Type B pancreatic cell (in vitro differentiated cells): ENCODE measurements around the gene ATL1. TPM values are rescaled to one million over a fixed set of nuclear protein-coding genes. Genes with fewer than 3 reads are reported as not detected.

ENCODE experiments used
- DNase-seq: peaks from one replicate; pipeline ENCODE4 v3.0.0; 2021; ENCODE audit warnings: mixed read lengths; ENCODE audit not compliant: unreplicated experiment; ENCODE audit errors: extremely low spot score
- H3K27ac Mint-ChIP-seq: 2 replicates; pipeline ENCODE4 v1.8.0; 2021; ENCODE audit warnings: mild to moderate bottlenecking, mixed read lengths
- H3K27me3 Mint-ChIP-seq: 2 replicates; pipeline ENCODE4 v1.8.0; 2021; ENCODE audit warnings: mixed read lengths
- H3K36me3 Mint-ChIP-seq: 2 replicates; pipeline ENCODE4 v1.8.0; 2021; ENCODE audit warnings: mixed read lengths
- H3K4me1 Mint-ChIP-seq: one replicate; pipeline ENCODE4 v1.8.0; 2021; ENCODE audit warnings: mixed read lengths; ENCODE audit not compliant: unreplicated experiment
- H3K4me3 Mint-ChIP-seq: 2 replicates; pipeline ENCODE4 v1.8.0; 2021; ENCODE audit warnings: mild to moderate bottlenecking, mixed read lengths
- H3K9me3 Mint-ChIP-seq: 2 replicates; pipeline ENCODE4 v1.8.0; 2021; ENCODE audit warnings: mixed read lengths
- CTCF ChIP-seq: fragments of 200-600 bp; sonication (generic); conservative IDR thresholded peaks from 2 replicates; pipeline ENCODE4 v1.5.0; 2021; ENCODE audit warnings: antibody characterized with exemption, mild to moderate bottlenecking
- total RNA-seq: library from RNA; stranded (reverse); gene quantifications from 2 replicates; pipeline ENCODE4 v1.2.1, GENCODE V29; 2021; ENCODE audit warnings: low replicate concordance

ATL1 gene
- total RNA-seq, 1 donor from 2014 or later: 5.7 TPM

- no peak for TF ChIP-seq CTCF
- Mint-ChIP-seq H3K4me1 (peaks cover 13% of the 10 kb centered on the region), H3K27ac (peak overlapping the region; percentile 94), H3K4me3 (peak overlapping the region; percentile 94), H3K36me3 (no peaks in the 10 kb centered on the region), H3K9me3 (no peaks in the 10 kb centered on the region), H3K27me3 (peaks cover 9% of the 10 kb centered on the region)
- peak; percentile 73 for DNase-seq
Observed at GRCh38 chr14:50560931-50561285, 963 bp downstream of the ATL1 start.

DNA sequence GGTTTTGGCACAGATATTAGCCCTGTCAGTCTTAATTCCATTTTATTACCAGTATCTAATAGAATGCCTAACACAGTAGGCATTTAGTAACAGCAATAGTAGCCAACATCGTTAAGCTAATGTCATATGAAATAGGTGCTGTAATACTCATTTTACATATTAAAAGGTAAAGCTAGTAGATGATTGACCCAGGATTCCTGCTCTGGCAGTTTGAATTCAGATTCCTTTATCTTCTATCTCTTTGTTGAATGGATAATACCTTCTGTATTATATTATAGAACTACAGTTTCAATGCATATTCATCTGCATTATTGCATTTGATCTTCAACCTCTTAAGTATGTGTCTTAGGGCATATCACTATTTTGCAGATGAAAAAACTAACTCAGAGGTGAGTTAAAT is 2.9 kb downstream of the ATL1 start:
- H3K4me3 Mint-ChIP-seq: no peak overlapping the region
- H3K36me3 Mint-ChIP-seq: peaks cover 1% of the 10 kb centered on the region
- no peak for TF ChIP-seq CTCF
- H3K4me1 Mint-ChIP-seq: peaks cover 13% of the 10 kb centered on the region
- H3K9me3 Mint-ChIP-seq: no peaks in the 10 kb centered on the region
- peaks cover 6% of the 10 kb centered on the region for H3K27me3 Mint-ChIP-seq
- H3K27ac Mint-ChIP-seq: no peak overlapping the region
- DNase-seq: no peak

DNA sequence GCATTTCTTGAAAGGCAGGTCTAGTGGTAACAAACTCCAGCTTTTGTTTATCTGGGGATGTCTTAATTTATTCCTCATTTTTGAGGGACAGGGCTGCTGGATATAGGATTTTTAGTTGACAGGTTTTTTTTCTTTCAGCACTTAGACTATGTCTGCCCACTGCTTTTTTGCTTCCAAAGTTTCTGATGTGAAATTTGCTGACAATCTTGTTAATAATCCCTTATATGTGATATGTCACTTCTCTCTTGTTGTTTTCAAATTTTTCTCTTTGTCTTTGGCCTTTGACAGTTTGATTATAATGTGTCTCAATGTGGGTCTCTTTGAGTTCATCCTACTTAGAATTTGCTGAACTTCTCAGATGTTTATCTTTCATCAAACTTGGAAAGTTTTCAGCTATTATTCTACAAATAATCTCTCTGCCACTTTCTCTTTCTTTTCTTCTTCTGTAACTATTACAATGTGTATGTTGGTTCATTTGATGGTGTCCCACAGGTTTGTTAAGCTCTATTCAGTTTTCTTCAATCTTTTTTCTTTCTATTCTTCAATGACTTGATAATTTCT is 9.8 kb downstream of the ATL1 start:
- no peak for TF ChIP-seq CTCF
- no peaks in the 10 kb centered on the region for H3K4me1 Mint-ChIP-seq
- no peak overlapping the region for H3K4me3 Mint-ChIP-seq
- peaks cover 8% of the 10 kb centered on the region for H3K36me3 Mint-ChIP-seq
- H3K27me3 Mint-ChIP-seq: no peaks in the 10 kb centered on the region
- H3K9me3 Mint-ChIP-seq: peaks cover 13% of the 10 kb centered on the region
- H3K27ac Mint-ChIP-seq: no peak overlapping the region
- no peak for DNase-seq

DNA sequence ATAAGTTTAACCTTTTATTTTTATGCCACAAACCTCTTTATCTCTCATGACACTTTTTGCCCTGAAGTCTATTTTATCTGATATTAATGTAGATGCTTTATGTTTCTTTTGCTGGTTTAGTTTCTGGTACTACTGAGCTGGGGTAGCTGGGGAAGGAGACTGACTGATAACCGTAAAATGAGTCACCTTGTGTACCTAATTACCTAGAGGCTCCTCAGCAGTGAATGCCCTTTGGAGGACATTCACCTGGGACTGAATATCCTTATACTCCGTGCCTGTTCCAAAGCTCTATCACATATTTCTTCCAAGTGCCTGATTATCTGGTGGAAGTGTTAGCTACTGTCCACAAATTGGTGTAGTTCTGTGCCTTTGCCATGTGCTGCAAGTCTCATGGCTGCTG is 13.9 kb downstream of the ATL1 start:
- Mint-ChIP-seq H3K27me3 (no peaks in the 10 kb centered on the region), H3K36me3 (peaks cover 4% of the 10 kb centered on the region), H3K4me1 (no peaks in the 10 kb centered on the region), H3K27ac (no peak overlapping the region), H3K9me3 (peaks cover 9% of the 10 kb centered on the region), H3K4me3 (no peak overlapping the region)
- no peak for DNase-seq
- TF ChIP-seq CTCF: no peak

DNA sequence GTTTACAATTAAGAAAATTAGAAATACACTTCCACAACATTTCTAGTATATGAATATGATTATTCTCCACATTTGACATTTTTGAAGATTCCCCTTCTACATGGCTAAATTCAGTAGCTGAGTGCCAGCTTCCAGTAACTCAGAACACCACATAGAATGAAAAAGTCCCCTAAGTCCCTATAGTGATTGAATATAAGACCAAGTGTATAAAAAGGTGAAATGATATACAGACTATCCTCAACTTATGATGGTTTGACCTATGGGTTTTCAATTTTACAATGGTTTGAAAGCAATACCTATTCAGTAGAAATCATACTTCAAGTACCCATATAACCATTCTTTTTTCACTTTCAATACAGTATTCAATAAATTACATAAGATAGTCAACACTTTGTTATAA is 15.8 kb downstream of the ATL1 start:
- H3K4me1 Mint-ChIP-seq: no peaks in the 10 kb centered on the region

More for the DNA sequence above, 15.8 kb downstream of the ATL1 start:
- Mint-ChIP-seq H3K36me3 (no peaks in the 10 kb centered on the region), H3K4me3 (no peak overlapping the region), H3K9me3 (peaks cover 4% of the 10 kb centered on the region), H3K27ac (no peak overlapping the region), H3K27me3 (no peaks in the 10 kb centered on the region)
- TF ChIP-seq CTCF: no peak
- DNase-seq: no peak
